Fibroblast of pulmonary artery (primary cell): ENCODE measurements around the gene SLC25A39.
"Not testable (repeated sequence)": the region's sequence is repeated elsewhere in the genome, so short reads cannot be mapped to it uniquely, and the experiment has no call there.

Experiments used
- DNase-seq: peaks from one replicate; pipeline ENCODE4 v3.0.0-alpha.2; 2010; ENCODE audit warnings: low read depth
- H3K4me3 ChIP-seq: replicated peaks from 2 replicates; pipeline ENCODE4 v1.5.1; 2011; ENCODE audit warnings: low read depth, mild to moderate bottlenecking, control low read depth, low read length, moderate library complexity
- CTCF ChIP-seq: IDR thresholded peaks from 2 replicates; pipeline ENCODE4 v1.5.1; 2011; ENCODE audit warnings: mild to moderate bottlenecking, control low read depth, low read length, inconsistent platforms; ENCODE audit errors: missing control alignments

Gene SLC25A39

GRCh38 chr17:44343510-44344209 lies 19.0 kb upstream of the SLC25A39 start:
- TF ChIP-seq CTCF: no peak
- no peak for DNase-seq
- no peak overlapping the region for H3K4me3 ChIP-seq

GRCh38 chr17:44340553-44340952 lies 15.9 kb upstream of the SLC25A39 start:
- not testable (repeated sequence) for DNase-seq, H3K4me3 ChIP-seq

GRCh38 chr17:44338702-44339101 lies 14.1 kb upstream of the SLC25A39 start:
- H3K4me3 ChIP-seq: no peak overlapping the region
- DNase-seq: no peak

GRCh38 chr17:44335968-44336367 lies 11.3 kb upstream of the SLC25A39 start:
- no peak for TF ChIP-seq CTCF

More at GRCh38 chr17:44338702-44339101, 14.1 kb upstream of the SLC25A39 start:
- TF ChIP-seq CTCF: no peak

GRCh38 chr17:44335564-44335963 lies 10.9 kb upstream of the SLC25A39 start:
- no peak overlapping the region for H3K4me3 ChIP-seq
- no peak for TF ChIP-seq CTCF
- DNase-seq: no peak

More at GRCh38 chr17:44335968-44336367, 11.3 kb upstream of the SLC25A39 start:
- H3K4me3 ChIP-seq: no peak overlapping the region
- DNase-seq: no peak

GRCh38 chr17:44334727-44335126 lies 10.1 kb upstream of the SLC25A39 start:
- TF ChIP-seq CTCF: no peak
- H3K4me3 ChIP-seq: no peak overlapping the region
- no peak for DNase-seq

- DNase-seq: no peak
- no peak for TF ChIP-seq CTCF
- H3K4me3 ChIP-seq: no peak overlapping the region
Measured at GRCh38 chr17:44334315-44334714, 9.7 kb upstream of the SLC25A39 start.
